ENCODE measurements around the gene ACVRL1. TPM values are rescaled to one million over a fixed set of nuclear protein-coding genes. Genes with fewer than 3 reads are reported as not detected.

Gene ACVRL1
- total and polyA plus RNA-seq, 2 donors (not counting 1 experiment from before 2014, with no cell fraction given) = 8.9 to 36.2 TPM

DNA sequence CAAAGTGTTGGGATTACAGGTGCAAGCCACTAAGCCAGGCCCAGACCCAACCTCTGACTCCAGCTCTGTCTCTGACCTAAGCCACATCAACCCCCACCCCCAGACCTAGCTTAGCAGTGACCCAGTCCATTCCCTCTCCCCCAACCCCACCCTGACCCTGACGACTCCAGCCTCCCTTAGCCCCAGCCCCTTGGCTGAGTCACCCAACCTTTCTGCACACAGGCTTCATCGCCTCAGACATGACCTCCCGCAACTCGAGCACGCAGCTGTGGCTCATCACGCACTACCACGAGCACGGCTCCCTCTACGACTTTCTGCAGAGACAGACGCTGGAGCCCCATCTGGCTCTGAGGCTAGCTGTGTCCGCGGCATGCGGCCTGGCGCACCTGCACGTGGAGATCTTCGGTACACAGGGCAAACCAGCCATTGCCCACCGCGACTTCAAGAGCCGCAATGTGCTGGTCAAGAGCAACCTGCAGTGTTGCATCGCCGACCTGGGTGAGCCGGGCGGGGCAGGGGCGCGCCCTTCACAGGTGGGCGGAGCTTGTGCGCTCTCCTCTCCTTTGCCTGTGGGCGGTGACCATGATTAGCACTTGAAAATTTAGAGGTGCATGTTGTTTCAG lies 7.8 kb downstream of the ACVRL1 start:
- H3K4me2 ChIP-seq (ENCODE audit: extremely low read depth, insufficient read depth, low read length) = no peak overlapping the region
- no peaks in the 10 kb centered on the region for H3K9me3 ChIP-seq (ENCODE audit: control insufficient read depth, insufficient read depth, low read depth, low read length)
- H3K27me3 ChIP-seq (ENCODE audit: control insufficient read depth, insufficient read depth, low read length) = no peaks in the 10 kb centered on the region
- H3K79me2 ChIP-seq (ENCODE audit: control insufficient read depth, insufficient read depth, low read length) = no peaks in the 10 kb centered on the region
- H3K4me1 ChIP-seq (ENCODE audit: control insufficient read depth, extremely low read depth, insufficient read depth, low read length) = peaks cover 17% of the 10 kb centered on the region
- no peak for DNase-seq (ENCODE audit: low read depth in 2 of 2)
- no peaks in the 10 kb centered on the region for H4K20me1 ChIP-seq (ENCODE audit: control insufficient read depth, extremely low read depth, insufficient read depth, low read length)
- no peak overlapping the region for H3K27ac ChIP-seq (ENCODE audit: insufficient read depth, low read length)
- H3K36me3 ChIP-seq (ENCODE audit: control insufficient read depth, insufficient read depth, low read length) = no peaks in the 10 kb centered on the region
- no peak overlapping the region for H2AFZ ChIP-seq (ENCODE audit: low read length)
- H3K4me3 ChIP-seq (replicated peaks in 1 of 4; ENCODE audit: control extremely low read depth in 1 of 4, insufficient read depth in 1 of 4, low read depth in 3 of 4, low read length in 4 of 4) = no peak overlapping the region
- no peak overlapping the region for H3K9ac ChIP-seq (ENCODE audit: insufficient read depth, low read length)
- TF ChIP-seq EZH2 (IDR thresholded peaks at IDR 0.05; ENCODE audit: low read length, missing control alignments) = no peak
- TF ChIP-seq, protein P1, sequence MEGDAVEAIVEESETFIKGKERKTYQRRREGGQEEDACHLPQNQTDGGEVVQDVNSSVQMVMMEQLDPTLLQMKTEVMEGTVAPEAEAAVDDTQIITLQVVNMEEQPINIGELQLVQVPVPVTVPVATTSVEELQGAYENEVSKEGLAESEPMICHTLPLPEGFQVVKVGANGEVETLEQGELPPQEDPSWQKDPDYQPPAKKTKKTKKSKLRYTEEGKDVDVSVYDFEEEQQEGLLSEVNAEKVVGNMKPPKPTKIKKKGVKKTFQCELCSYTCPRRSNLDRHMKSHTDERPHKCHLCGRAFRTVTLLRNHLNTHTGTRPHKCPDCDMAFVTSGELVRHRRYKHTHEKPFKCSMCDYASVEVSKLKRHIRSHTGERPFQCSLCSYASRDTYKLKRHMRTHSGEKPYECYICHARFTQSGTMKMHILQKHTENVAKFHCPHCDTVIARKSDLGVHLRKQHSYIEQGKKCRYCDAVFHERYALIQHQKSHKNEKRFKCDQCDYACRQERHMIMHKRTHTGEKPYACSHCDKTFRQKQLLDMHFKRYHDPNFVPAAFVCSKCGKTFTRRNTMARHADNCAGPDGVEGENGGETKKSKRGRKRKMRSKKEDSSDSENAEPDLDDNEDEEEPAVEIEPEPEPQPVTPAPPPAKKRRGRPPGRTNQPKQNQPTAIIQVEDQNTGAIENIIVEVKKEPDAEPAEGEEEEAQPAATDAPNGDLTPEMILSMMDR (conservative IDR thresholded peaks at IDR 0.05 in 1 of 2, IDR thresholded peaks at IDR 0.05 in 1 of 2; ENCODE audit: low read depth in 1 of 2, low read length in 2 of 2) = no peak

DNA sequence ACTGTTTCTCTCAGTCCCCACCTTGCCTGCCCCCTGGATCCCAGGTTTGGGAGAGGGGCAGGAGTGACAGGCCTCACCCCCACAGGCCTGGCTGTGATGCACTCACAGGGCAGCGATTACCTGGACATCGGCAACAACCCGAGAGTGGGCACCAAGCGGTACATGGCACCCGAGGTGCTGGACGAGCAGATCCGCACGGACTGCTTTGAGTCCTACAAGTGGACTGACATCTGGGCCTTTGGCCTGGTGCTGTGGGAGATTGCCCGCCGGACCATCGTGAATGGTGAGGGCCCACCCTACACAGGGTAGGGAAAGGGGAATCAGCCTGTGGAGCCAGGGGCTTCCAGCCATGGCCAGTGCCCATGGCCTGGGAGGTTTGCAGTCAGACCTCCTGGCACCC lies 8.6 kb downstream of the ACVRL1 start:
- Histone ChIP-seq H3K79me2 (ENCODE audit: control insufficient read depth, insufficient read depth, low read length) (no peaks in the 10 kb centered on the region), H3K36me3 (ENCODE audit: control insufficient read depth, insufficient read depth, low read length) (no peaks in the 10 kb centered on the region)

DNA sequence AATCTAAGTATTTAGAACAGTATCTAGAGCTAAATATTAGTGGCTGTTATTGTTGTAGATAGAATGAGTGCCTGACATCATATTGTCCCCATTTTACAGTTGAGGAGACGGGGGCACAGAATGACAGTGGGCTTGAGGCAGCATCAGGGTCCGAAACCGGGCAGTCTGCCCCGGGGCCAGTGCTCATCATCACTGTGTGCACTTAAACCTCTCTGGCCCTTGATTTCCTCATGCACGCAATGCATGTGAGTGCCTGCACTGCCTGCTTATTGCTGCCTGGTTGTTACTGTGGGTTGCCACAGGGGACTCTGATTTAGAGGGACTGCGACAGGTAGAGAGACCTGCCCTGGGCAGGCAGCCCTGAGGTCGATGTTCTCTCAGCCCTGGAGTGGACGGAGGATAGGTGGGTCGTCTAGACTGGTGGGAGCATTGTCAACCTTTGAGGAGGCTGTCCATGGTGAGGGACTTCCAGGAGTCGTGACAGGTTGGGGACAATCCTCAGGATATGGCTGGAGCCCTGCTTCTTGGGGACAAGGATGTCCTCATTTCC lies 9.8 kb downstream of the ACVRL1 start:
- Histone ChIP-seq H2AFZ (ENCODE audit: low read length) (no peak overlapping the region), H3K9me3 (ENCODE audit: control insufficient read depth, insufficient read depth, low read depth, low read length) (no peaks in the 10 kb centered on the region), H3K79me2 (ENCODE audit: control insufficient read depth, insufficient read depth, low read length) (no peaks in the 10 kb centered on the region), H3K4me3 (replicated peaks in 1 of 4; ENCODE audit: control extremely low read depth in 1 of 4, insufficient read depth in 1 of 4, low read depth in 3 of 4, low read length in 4 of 4) (no peak overlapping the region), H3K36me3 (ENCODE audit: control insufficient read depth, insufficient read depth, low read length) (no peaks in the 10 kb centered on the region), H4K20me1 (ENCODE audit: control insufficient read depth, extremely low read depth, insufficient read depth, low read length) (no peaks in the 10 kb centered on the region), H3K4me2 (ENCODE audit: extremely low read depth, insufficient read depth, low read length) (no peak overlapping the region), H3K9ac (ENCODE audit: insufficient read depth, low read length) (no peak overlapping the region), H3K4me1 (ENCODE audit: control insufficient read depth, extremely low read depth, insufficient read depth, low read length) (peaks cover 5% of the 10 kb centered on the region), H3K27ac (ENCODE audit: insufficient read depth, low read length) (no peak overlapping the region), H3K27me3 (ENCODE audit: control insufficient read depth, insufficient read depth, low read length) (no peaks in the 10 kb centered on the region)
- no peak for DNase-seq (ENCODE audit: low read depth in 2 of 2)
- TF ChIP-seq, protein P1 (conservative IDR thresholded peaks at IDR 0.05 in 1 of 2, IDR thresholded peaks at IDR 0.05 in 1 of 2; ENCODE audit: low read depth in 1 of 2, low read length in 2 of 2) = no peak
- TF ChIP-seq EZH2 (IDR thresholded peaks at IDR 0.05; ENCODE audit: low read length, missing control alignments) = no peak

More for the DNA sequence above, 8.6 kb downstream of the ACVRL1 start:
- no peaks in the 10 kb centered on the region for H3K9me3 ChIP-seq (ENCODE audit: control insufficient read depth, insufficient read depth, low read depth, low read length)
- no peak overlapping the region for H3K4me3 ChIP-seq (replicated peaks in 1 of 4; ENCODE audit: control extremely low read depth in 1 of 4, insufficient read depth in 1 of 4, low read depth in 3 of 4, low read length in 4 of 4)
- H4K20me1 ChIP-seq (ENCODE audit: control insufficient read depth, extremely low read depth, insufficient read depth, low read length) = no peaks in the 10 kb centered on the region
- no peak for DNase-seq (ENCODE audit: low read depth in 2 of 2)
- H3K4me2 ChIP-seq (ENCODE audit: extremely low read depth, insufficient read depth, low read length) = no peak overlapping the region
- H3K27me3 ChIP-seq (ENCODE audit: control insufficient read depth, insufficient read depth, low read length) = no peaks in the 10 kb centered on the region
- H3K4me1 ChIP-seq (ENCODE audit: control insufficient read depth, extremely low read depth, insufficient read depth, low read length) = peaks cover 9% of the 10 kb centered on the region
- H3K9ac ChIP-seq (ENCODE audit: insufficient read depth, low read length) = no peak overlapping the region
- H2AFZ ChIP-seq (ENCODE audit: low read length) = no peak overlapping the region
- TF ChIP-seq, protein P1 (conservative IDR thresholded peaks at IDR 0.05 in 1 of 2, IDR thresholded peaks at IDR 0.05 in 1 of 2; ENCODE audit: low read depth in 1 of 2, low read length in 2 of 2) = no peak
- no peak for TF ChIP-seq EZH2 (IDR thresholded peaks at IDR 0.05; ENCODE audit: low read length, missing control alignments)
- H3K27ac ChIP-seq (ENCODE audit: insufficient read depth, low read length) = no peak overlapping the region

Data from fibroblast of lung (primary cell).